BE2C (cell line): ENCODE results near the gene KIAA1671.
"Not testable (repeated sequence)": the region's sequence is repeated elsewhere in the genome, so short reads cannot be mapped to it uniquely, and the experiment has no call there.

ENCODE experiments used
- DNase-seq: peaks from one replicate; pipeline ENCODE4 v3.0.0-alpha.2; 2020
- H3K27me3 ChIP-seq: fragments of 250-450 bp; sonication (Bioruptor Pico); 2 replicates; pipeline ENCODE4 v1.5.1; 2020; ENCODE audit warnings: mild to moderate bottlenecking
- H3K36me3 ChIP-seq: fragments of 250-450 bp; sonication (Bioruptor Pico); 2 replicates; pipeline ENCODE4 v1.5.1; 2020; ENCODE audit warnings: mild to moderate bottlenecking
- H3K4me1 ChIP-seq: fragments of 250-450 bp; sonication (Bioruptor Pico); 2 replicates; pipeline ENCODE4 v1.5.1; 2020
- H3K4me3 ChIP-seq: 2 replicates; pipeline ENCODE4 v1.5.1; 2011; ENCODE audit warnings: low read depth, low read length
- H3K9me3 ChIP-seq: fragments of 250-450 bp; sonication (Bioruptor Pico); 2 replicates; pipeline ENCODE4 v1.5.1; 2020
- CTCF ChIP-seq: IDR thresholded peaks from 2 replicates; pipeline ENCODE4 v1.5.1; 2012; ENCODE audit warnings: mild to moderate bottlenecking, low read depth, low read length

The KIAA1671 gene

GRCh38 chr22:25202290-25202921 is 249.9 kb downstream of the KIAA1671 start:
- Histone ChIP-seq H3K36me3 (no peaks in the 10 kb centered on the region), H3K4me1 (no peaks in the 10 kb centered on the region), H3K4me3 (no peak overlapping the region), H3K9me3 (no peaks in the 10 kb centered on the region), H3K27me3 (no peaks in the 10 kb centered on the region)
- DNase-seq, result peak; percentile 76
- peak; percentile 94 for TF ChIP-seq CTCF

GRCh38 chr22:25203082-25203481 is 250.6 kb downstream of the KIAA1671 start:
- no peaks in the 10 kb centered on the region for H3K36me3 ChIP-seq
- TF ChIP-seq CTCF, result no peak
- H3K4me3 ChIP-seq, result no peak overlapping the region
- no peaks in the 10 kb centered on the region for H3K4me1 ChIP-seq
- DNase-seq, result no peak
- no peaks in the 10 kb centered on the region for H3K9me3 ChIP-seq
- no peaks in the 10 kb centered on the region for H3K27me3 ChIP-seq

- not testable (repeated sequence) for H3K36me3 ChIP-seq, H3K4me3 ChIP-seq, H3K27me3 ChIP-seq, H3K4me1 ChIP-seq, DNase-seq, H3K9me3 ChIP-seq
Measured at GRCh38 chr22:25204547-25204946, 252.0 kb downstream of the KIAA1671 start.

- no peak for TF ChIP-seq CTCF
- no peak for DNase-seq
- Histone ChIP-seq H3K4me1 (no peaks in the 10 kb centered on the region), H3K4me3 (no peak overlapping the region), H3K9me3 (no peaks in the 10 kb centered on the region), H3K27me3 (no peaks in the 10 kb centered on the region; the same call in 1 of the 2 replicates), H3K36me3 (no peaks in the 10 kb centered on the region)
Measured at GRCh38 chr22:25205847-25206246, 253.3 kb downstream of the KIAA1671 start.

GRCh38 chr22:25206998-25207397 is 254.5 kb downstream of the KIAA1671 start:
- no peak for TF ChIP-seq CTCF

GRCh38 chr22:25207553-25208157 is 255.1 kb downstream of the KIAA1671 start:
- Histone ChIP-seq H3K36me3 (no peaks in the 10 kb centered on the region), H3K9me3 (no peaks in the 10 kb centered on the region), H3K4me3 (no peak overlapping the region), H3K27me3 (no peaks in the 10 kb centered on the region; the same call in 1 of the 2 replicates), H3K4me1 (no peaks in the 10 kb centered on the region)
- no peak for DNase-seq
- TF ChIP-seq CTCF, result no peak

More at GRCh38 chr22:25206998-25207397, 254.5 kb downstream of the KIAA1671 start:
- no peak for DNase-seq
- Histone ChIP-seq H3K4me3 (no peak overlapping the region), H3K9me3 (no peaks in the 10 kb centered on the region), H3K36me3 (no peaks in the 10 kb centered on the region), H3K27me3 (no peaks in the 10 kb centered on the region; the same call in 1 of the 2 replicates), H3K4me1 (no peaks in the 10 kb centered on the region)
